ENCODE measurements around the gene SORCS3. TPM values are rescaled to one million over a fixed set of nuclear protein-coding genes. Genes with fewer than 3 reads are reported as not detected.

The SORCS3 gene
- total RNA-seq, 1 experiment from 2014 or later: not detected

DNA sequence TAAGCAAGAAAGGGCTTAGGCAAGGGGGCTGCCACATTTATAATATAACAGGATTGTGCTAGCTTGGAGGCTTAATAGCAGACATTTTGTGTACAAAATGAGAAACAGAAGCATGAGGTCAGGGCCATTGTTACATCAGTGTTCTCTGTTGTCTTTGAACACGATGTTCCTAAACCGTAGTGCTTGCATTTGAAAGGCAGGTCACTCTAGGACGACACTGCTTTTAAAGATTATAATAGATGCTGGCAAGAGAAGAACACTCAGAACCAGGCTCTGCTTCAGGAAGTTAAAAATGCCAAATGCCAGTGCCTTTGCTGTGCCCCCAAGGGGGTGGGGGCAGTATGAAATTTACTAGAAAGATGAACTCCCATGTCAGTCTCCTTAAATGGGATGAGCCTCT lies 91.1 kb downstream of the SORCS3 start:
- 0 out of 2 replicates have a peak, but pooled peaks cover 6% of the 10 kb centered on the region for H3K27me3 ChIP-seq (ENCODE audit: control insufficient read depth, insufficient read depth, low read length)

DNA sequence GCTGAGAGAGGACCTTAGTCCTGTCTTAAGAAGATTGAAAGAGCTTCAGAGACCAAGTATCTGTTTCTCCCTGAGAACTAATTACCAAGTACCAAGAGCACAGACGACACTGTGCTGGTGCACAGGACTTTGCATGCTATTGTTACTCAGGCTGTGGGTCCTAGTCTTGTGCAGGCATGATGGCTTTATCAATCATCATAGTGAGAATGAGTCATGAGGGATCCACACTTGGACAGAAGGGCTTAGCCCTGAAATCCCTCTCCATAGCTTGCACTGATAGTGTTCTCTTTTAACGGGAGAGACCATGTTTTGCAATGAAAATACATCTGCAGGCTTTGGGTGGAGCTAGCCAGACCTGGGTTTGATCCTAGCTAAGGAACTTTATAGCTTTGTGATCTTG lies 93.3 kb downstream of the SORCS3 start:
- in situ Hi-C loops (cut with HindIII; ENCODE audit: low pct_unique_long_range_greater_than_20kb, low sequenced_read_pairs) (no loop called here), intact Hi-C loops (cut with micrococcal nuclease; ENCODE audit: unreplicated experiment) (no loop called here)
- Histone ChIP-seq H3K9me3 (ENCODE audit: control insufficient read depth, insufficient read depth, low read depth, low read length) (no peaks in the 10 kb centered on the region), H3K4me1 (ENCODE audit: control insufficient read depth, insufficient read depth, low read length) (no peaks in the 10 kb centered on the region), H3K27ac (ENCODE audit: low read length) (no peak overlapping the region), H3K4me3 (ENCODE audit: low read depth in 2 of 2, low read length in 2 of 2) (no peak overlapping the region), H3K36me3 (ENCODE audit: control insufficient read depth, insufficient read depth, low read length) (no peaks in the 10 kb centered on the region), H3K27me3 (ENCODE audit: control insufficient read depth, insufficient read depth, low read length) (peaks cover 4% of the 10 kb centered on the region; the same call in 1 of the 2 replicates)
- BruUV-seq (replicated peaks): no TSS peak
- DNase-seq (ENCODE audit: low read depth, low spot score) (no peak), ATAC-seq (no peak)
- ChIA-PET CTCF (no interaction called here), POLR2A (no interaction called here)
- TF ChIP-seq POLR2AphosphoS5 (IDR thresholded peaks at IDR 0.05; ENCODE audit: low read depth, low read length) (no peak), TCF7L2 (IDR thresholded peaks at IDR 0.05; ENCODE audit: low read depth, low read length) (no peak), SIN3A (IDR thresholded peaks at IDR 0.05; ENCODE audit: borderline replicate concordance, insufficient read depth, low read depth, low read length) (no peak)
- TF ChIP-seq, protein P1, sequence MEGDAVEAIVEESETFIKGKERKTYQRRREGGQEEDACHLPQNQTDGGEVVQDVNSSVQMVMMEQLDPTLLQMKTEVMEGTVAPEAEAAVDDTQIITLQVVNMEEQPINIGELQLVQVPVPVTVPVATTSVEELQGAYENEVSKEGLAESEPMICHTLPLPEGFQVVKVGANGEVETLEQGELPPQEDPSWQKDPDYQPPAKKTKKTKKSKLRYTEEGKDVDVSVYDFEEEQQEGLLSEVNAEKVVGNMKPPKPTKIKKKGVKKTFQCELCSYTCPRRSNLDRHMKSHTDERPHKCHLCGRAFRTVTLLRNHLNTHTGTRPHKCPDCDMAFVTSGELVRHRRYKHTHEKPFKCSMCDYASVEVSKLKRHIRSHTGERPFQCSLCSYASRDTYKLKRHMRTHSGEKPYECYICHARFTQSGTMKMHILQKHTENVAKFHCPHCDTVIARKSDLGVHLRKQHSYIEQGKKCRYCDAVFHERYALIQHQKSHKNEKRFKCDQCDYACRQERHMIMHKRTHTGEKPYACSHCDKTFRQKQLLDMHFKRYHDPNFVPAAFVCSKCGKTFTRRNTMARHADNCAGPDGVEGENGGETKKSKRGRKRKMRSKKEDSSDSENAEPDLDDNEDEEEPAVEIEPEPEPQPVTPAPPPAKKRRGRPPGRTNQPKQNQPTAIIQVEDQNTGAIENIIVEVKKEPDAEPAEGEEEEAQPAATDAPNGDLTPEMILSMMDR (IDR thresholded peaks at IDR 0.05): no peak
- TF ChIP-seq, protein P2, sequence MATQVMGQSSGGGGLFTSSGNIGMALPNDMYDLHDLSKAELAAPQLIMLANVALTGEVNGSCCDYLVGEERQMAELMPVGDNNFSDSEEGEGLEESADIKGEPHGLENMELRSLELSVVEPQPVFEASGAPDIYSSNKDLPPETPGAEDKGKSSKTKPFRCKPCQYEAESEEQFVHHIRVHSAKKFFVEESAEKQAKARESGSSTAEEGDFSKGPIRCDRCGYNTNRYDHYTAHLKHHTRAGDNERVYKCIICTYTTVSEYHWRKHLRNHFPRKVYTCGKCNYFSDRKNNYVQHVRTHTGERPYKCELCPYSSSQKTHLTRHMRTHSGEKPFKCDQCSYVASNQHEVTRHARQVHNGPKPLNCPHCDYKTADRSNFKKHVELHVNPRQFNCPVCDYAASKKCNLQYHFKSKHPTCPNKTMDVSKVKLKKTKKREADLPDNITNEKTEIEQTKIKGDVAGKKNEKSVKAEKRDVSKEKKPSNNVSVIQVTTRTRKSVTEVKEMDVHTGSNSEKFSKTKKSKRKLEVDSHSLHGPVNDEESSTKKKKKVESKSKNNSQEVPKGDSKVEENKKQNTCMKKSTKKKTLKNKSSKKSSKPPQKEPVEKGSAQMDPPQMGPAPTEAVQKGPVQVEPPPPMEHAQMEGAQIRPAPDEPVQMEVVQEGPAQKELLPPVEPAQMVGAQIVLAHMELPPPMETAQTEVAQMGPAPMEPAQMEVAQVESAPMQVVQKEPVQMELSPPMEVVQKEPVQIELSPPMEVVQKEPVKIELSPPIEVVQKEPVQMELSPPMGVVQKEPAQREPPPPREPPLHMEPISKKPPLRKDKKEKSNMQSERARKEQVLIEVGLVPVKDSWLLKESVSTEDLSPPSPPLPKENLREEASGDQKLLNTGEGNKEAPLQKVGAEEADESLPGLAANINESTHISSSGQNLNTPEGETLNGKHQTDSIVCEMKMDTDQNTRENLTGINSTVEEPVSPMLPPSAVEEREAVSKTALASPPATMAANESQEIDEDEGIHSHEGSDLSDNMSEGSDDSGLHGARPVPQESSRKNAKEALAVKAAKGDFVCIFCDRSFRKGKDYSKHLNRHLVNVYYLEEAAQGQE (IDR thresholded peaks at IDR 0.05; ENCODE audit: insufficient read depth in 1 of 2, low read depth in 2 of 2, low read length in 1 of 2): no peak

More for the DNA sequence above, 91.1 kb downstream of the SORCS3 start:
- Histone ChIP-seq H3K4me1 (ENCODE audit: control insufficient read depth, insufficient read depth, low read length) (no peaks in the 10 kb centered on the region), H3K36me3 (ENCODE audit: control insufficient read depth, insufficient read depth, low read length) (no peaks in the 10 kb centered on the region), H3K9me3 (ENCODE audit: control insufficient read depth, insufficient read depth, low read depth, low read length) (no peaks in the 10 kb centered on the region), H3K4me3 (ENCODE audit: low read depth in 2 of 2, low read length in 2 of 2) (no peak overlapping the region), H3K27ac (ENCODE audit: low read length) (no peak overlapping the region)
- CTCF ChIA-PET: no interaction called here
- intact Hi-C loops (cut with micrococcal nuclease; ENCODE audit: unreplicated experiment): no loop called here
- in situ Hi-C loops (cut with HindIII; ENCODE audit: low pct_unique_long_range_greater_than_20kb, low sequenced_read_pairs): no loop called here
- DNase-seq (ENCODE audit: low read depth, low spot score): no peak
- POLR2A ChIA-PET: no interaction called here
- no TSS peak for BruUV-seq (replicated peaks)
- ATAC-seq: no peak
- TF ChIP-seq POLR2AphosphoS5 (IDR thresholded peaks at IDR 0.05; ENCODE audit: low read depth, low read length): no peak
- TF ChIP-seq, protein P2 (IDR thresholded peaks at IDR 0.05; ENCODE audit: insufficient read depth in 1 of 2, low read depth in 2 of 2, low read length in 1 of 2): no peak
- TF ChIP-seq SIN3A (IDR thresholded peaks at IDR 0.05; ENCODE audit: borderline replicate concordance, insufficient read depth, low read depth, low read length): no peak
- no peak for TF ChIP-seq TCF7L2 (IDR thresholded peaks at IDR 0.05; ENCODE audit: low read depth, low read length)
- TF ChIP-seq, protein P1 (IDR thresholded peaks at IDR 0.05): no peak
